ENCODE data around the gene CCDC187. TPM values are rescaled to one million over a fixed set of nuclear protein-coding genes. Genes with fewer than 3 reads are reported as not detected.
A peak's percentile ranks its signal among the peaks of the same experiment; 100 is the strongest.
"Not testable (repeated sequence)": the region's sequence is repeated elsewhere in the genome, so short reads cannot be mapped to it uniquely, and the experiment has no call there.

The CCDC187 gene
- polyA plus RNA-seq, 1 donor from 2014 or later, result 0.15 TPM

DNA sequence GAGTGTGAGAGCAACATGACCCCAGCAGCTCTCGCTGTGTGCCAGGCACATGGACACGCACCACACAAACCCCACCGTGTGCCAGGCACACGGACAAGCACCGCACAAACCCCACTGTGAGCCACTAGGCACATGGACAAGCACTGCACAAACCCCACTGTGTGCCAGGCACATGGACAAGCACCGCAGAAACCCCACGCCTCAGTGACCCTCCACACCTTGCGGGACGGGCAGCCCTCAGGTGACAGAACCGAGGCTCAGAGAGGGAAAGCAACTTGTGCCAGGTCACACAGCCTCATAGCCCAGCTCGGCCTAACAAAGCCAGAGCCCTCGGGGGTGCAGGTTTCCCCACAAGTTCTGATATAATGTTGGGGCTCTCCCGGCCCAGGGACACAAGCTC is 21.5 kb upstream of the CCDC187 start:
- Mint-ChIP-seq H3K27me3 (peaks cover 12% of the 10 kb centered on the region), H3K4me3 (no peak overlapping the region), H3K36me3 (no peaks in the 10 kb centered on the region), H3K9me3 (no peaks in the 10 kb centered on the region), H3K4me1 (peaks cover 0 to 5% (median 0%) of the 10 kb centered on the region in 3 donors), H3K27ac (no peak overlapping the region)

DNA sequence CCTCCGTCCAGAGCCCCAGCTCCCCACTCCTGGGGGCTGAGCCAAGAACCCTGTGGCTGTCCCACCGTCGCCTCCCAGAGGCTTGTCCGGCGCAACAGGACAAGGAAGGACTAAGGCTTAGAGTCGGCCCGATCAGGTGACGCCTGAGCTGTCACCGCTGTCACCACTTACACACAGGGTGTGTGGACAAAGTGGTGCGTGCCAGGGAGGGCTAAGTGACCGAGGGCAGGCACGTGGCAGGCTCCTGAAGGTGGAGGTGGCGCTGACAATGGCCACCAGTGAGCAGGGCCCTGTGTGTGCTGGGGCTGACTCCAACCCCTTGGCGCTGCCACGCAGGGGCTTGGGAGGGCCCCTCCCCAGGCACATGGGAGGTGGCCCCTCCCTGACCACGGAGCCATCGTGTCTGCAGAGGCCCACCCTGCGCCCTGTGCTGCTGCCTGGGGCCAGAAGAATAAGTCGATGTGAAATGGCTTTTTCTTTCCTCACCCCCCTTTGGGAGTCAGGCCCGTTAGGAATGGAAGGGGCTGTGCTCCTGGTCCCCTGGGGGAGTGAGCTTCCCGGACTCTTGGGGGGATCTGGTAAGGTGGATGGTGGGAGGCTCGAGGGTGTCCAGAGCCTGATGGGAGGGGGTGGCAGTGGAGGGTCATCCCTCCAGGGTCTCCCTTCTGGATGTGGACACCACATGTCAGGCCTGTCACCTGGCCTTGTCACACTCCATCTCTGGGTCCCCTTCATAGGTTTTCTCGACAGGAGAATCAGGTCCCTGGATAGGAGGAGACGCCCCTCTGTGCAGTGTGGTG is 20.8 kb upstream of the CCDC187 start:
- peaks cover 0 to 5% (median 0%) of the 10 kb centered on the region in 3 donors for H3K4me1 Mint-ChIP-seq
- peaks cover 12% of the 10 kb centered on the region for H3K27me3 Mint-ChIP-seq
- H3K4me3 Mint-ChIP-seq, result no peak overlapping the region
- no peaks in the 10 kb centered on the region for H3K9me3 Mint-ChIP-seq
- H3K36me3 Mint-ChIP-seq, result no peaks in the 10 kb centered on the region
- no peak overlapping the region for H3K27ac Mint-ChIP-seq

DNA sequence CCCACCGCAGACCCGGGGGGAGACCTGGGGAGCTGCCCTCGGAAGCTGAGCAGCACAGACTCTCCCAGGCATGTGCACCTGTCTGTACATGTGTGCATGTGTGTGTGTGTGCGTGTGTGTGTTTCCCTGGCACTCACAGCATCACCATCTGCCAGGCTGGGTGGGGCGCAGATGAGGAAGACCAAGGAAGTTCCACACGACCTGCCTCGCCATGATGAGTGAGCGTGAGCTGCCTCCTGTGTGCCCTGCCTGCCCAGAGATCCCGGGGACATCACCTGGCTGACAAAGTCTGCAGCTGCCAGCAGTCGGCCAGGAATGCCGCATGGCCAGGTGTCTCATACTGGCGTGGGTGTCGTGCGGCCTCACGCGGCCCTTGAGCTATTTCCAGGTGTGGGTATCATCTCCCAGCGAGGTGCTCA is 19.5 kb upstream of the CCDC187 start:
- Mint-ChIP-seq H3K4me1 (peaks cover 0 to 5% (median 0%) of the 10 kb centered on the region in 3 donors), H3K9me3 (no peaks in the 10 kb centered on the region), H3K27me3 (peaks cover 2% of the 10 kb centered on the region), H3K36me3 (no peaks in the 10 kb centered on the region), H3K27ac (no peak overlapping the region), H3K4me3 (no peak overlapping the region)

DNA sequence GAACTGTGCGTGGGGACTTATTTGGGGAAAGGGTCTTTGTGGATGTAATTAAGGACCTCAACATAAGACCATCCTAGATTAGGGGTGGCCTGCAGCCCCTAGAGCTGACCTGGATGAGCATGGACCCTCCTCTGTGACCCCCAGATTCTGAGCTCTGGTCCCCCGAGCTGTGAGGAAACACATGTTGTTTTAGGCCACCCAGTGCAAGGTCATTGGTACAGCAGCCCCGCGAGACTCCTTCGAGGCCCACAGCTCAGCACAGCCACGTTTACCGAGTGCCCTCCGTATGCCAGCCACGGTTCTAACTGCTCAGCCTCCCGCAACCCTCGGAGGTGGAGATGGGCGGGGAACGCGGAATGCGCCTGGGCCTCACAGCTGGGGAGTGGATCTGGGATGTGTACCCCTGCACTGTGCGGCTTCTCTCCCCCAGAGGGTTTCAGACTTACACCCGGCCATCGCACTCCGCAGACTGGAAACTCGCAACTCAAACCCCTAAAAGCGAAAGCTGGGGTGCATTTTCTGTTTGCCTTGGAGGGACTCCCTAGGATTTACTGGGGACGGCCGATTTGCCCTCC is 18.9 kb upstream of the CCDC187 start:
- Mint-ChIP-seq H3K36me3 (no peaks in the 10 kb centered on the region), H3K9me3 (no peaks in the 10 kb centered on the region), H3K27me3 (peaks cover 3% of the 10 kb centered on the region), H3K27ac (no peak overlapping the region), H3K4me3 (no peak overlapping the region), H3K4me1 (peaks cover 0 to 5% (median 2%) of the 10 kb centered on the region in 3 donors)

DNA sequence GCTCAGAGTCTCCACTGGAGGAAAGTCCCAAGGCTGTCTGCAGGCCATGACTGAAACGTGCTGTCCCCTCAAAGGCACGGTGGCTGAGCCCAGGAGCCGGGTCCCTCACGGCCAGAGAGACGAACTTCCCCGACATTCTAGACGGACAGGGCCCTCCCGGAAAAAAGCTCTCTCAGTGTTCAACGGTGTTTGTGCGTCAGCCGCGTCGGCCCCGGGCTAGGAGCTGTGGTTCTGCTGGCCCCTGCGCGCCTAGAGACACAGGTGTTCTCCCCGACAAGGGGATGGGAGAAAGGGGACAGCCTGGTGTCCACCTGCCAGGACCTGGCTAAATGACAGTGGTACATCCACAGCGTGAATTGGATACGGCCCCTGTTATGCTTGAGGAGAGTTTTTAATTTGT is 17.7 kb upstream of the CCDC187 start:
- H3K27me3 Mint-ChIP-seq, result peaks cover 11% of the 10 kb centered on the region
- no peaks in the 10 kb centered on the region for H3K9me3 Mint-ChIP-seq
- H3K4me1 Mint-ChIP-seq, result peaks cover 0 to 6% (median 5%) of the 10 kb centered on the region in 3 donors
- no peak overlapping the region for H3K4me3 Mint-ChIP-seq
- no peaks in the 10 kb centered on the region for H3K36me3 Mint-ChIP-seq
- no peak overlapping the region for H3K27ac Mint-ChIP-seq

DNA sequence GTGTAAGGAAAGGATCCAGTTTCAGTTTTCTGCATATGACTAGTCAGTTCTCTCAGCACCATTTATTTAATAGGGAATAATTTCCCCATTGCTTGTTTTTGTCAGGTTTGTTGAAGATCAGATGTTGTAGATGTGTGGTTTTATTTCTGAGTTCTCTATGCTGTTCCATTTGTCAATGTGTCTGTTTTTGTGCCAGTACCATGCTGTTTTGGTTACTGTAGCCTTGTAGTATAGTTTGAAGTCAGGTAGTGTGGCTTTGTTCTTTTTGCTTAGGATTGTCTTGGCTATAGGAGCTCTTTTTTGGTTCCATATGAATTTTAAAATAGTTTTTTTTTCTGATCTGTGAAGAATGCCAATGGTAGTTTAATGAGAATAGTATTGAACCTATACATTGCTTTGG is 17.1 kb upstream of the CCDC187 start:
- H3K27ac Mint-ChIP-seq, H3K9me3 Mint-ChIP-seq: not testable (repeated sequence)

DNA sequence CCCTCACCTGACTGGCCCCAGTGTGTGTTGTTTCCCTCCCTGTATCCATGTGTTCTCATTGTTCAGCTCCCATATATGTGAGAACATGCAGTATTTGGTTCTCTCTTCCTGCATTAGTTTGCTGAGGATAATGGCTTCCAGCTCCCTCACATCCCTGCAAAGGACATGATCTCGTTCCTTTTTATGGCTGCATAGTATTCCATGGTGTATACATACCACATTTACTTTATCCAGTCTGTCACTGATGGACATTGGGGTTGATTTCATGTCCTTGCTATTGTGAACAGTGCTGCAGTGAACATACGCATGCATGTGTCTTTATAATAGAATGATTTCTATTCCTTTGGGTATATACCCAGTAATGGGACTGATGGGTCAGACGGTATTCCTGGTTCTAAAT is 16.1 kb upstream of the CCDC187 start:
- not testable (repeated sequence) for H3K9me3 Mint-ChIP-seq, H3K4me1 Mint-ChIP-seq, H3K27ac Mint-ChIP-seq, H3K36me3 Mint-ChIP-seq, H3K4me3 Mint-ChIP-seq
- peaks cover 16% of the 10 kb centered on the region for H3K27me3 Mint-ChIP-seq

More for the DNA sequence above, 17.1 kb upstream of the CCDC187 start:
- H3K27me3 Mint-ChIP-seq, result peaks cover 16% of the 10 kb centered on the region
- not testable (repeated sequence) for H3K4me1 Mint-ChIP-seq, H3K36me3 Mint-ChIP-seq, H3K4me3 Mint-ChIP-seq

DNA sequence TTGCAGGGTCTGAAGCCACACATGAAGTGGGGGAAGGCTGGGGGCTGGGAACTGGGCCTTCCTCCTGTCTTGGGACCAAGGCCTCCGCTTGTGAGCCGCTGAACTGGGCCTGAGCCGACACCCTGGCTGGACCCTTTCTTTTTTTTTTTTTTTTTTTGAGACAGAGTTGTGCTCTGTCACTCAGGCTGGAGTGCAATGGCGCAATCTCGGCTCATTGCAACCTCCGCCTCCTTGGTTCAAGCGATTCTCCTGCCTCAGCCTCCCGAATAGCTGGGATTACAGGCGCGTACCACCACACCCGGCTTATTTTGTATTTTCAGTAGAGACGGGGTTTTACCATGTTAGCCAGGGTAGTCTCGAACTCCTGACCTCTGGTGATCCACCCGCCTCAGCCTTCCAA is 15.3 kb upstream of the CCDC187 start:
- H3K36me3 Mint-ChIP-seq, H3K27ac Mint-ChIP-seq, H3K9me3 Mint-ChIP-seq, H3K4me1 Mint-ChIP-seq: not testable (repeated sequence)
- Mint-ChIP-seq H3K27me3 (peaks cover 16% of the 10 kb centered on the region), H3K4me3 (peak overlapping the region in 1 of 4 donors; percentile 17)

DNA sequence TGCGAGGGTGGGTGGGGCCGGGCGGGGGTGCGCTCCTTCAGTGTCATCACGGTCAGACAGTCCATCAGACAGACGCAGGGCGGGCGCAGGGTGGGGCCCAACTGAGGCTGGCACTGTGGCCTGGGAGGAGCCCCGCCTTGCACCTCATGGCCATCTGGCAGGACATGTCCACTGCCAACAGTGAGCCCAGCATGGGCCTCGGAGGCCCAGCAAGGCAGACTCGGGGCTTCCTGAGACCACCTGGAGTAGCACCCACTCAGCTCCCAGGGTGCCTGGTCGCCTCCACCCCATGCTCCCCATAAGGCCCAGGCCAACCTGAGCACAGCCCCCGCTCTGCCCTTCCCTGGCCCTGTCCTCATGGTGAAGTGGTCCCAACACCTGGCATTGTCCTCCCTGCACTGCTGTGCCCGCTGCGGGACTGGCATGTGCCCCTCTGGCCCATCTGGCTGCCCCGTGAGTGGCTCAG is 14.9 kb upstream of the CCDC187 start:
- Mint-ChIP-seq H3K4me3 (peak overlapping the region in 1 of 4 donors; percentile 17), H3K27ac (no peak overlapping the region), H3K4me1 (peaks cover 1 to 6% (median 5%) of the 10 kb centered on the region in 3 donors), H3K36me3 (peaks cover 3% of the 10 kb centered on the region), H3K27me3 (peaks cover 16% of the 10 kb centered on the region), H3K9me3 (peaks cover 5 to 6% (median 6%) of the 10 kb centered on the region in 3 donors)

DNA sequence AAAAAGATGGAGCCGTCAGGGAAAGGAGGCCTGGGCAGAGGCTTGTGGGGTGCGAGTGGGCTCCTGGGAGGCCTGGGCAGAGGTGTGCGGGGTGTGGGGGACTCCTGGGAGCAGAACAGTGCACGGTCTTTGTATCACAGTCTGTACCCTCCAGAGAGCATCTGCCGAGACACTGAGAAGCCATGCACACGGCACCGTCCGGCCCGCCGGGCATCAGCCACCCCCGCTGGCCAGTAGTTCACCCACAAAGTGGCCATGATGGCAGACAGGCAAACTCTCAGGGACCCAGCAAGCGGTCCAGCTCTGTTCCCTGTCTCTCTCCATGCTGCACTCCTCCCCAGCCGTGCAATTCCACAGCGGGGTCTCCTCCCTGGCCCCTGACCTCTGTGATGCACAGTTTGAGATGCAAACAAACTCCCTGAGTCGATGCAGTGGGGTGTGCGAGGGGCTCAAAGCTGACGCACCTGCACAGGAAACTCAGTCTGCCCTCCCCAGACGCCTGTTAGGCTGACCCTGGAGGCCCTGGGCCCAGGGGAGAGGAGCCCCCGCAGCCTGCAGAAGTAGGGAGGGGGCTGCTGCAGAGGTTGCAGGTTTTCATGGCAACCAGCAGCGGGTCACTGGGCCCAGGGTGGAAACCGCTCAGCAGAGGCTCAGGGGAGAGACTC is 14.3 kb upstream of the CCDC187 start:
- H3K27ac Mint-ChIP-seq, result no peak overlapping the region

DNA sequence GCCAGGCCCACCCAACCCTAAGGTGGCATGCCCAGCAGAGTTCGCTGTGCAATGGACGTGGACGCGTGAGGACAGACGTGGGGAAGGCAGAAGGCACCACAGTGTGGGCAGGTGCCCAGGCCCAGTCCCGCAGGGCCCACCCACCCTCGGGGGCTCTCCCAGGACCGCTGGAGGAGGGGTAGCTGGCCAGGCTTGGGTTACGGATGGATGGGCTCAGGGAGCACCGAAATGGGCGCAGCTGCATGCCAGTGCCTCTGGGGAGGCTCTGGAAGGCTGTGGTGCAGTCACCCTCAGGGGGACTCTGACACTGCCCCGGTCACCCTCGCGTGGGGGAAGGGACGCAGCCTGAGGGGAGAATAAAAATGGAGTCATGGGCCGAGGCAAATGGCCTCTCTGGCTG is 13.8 kb upstream of the CCDC187 start:
- Mint-ChIP-seq H3K27ac (no peak overlapping the region), H3K9me3 (peaks cover 5 to 6% (median 6%) of the 10 kb centered on the region in 3 donors), H3K4me1 (peaks cover 1 to 6% (median 5%) of the 10 kb centered on the region in 3 donors), H3K27me3 (peaks cover 16% of the 10 kb centered on the region), H3K4me3 (peak overlapping the region in 1 of 4 donors; percentile 43), H3K36me3 (peaks cover 3% of the 10 kb centered on the region)

More for the DNA sequence above, 14.3 kb upstream of the CCDC187 start:
- peaks cover 3% of the 10 kb centered on the region for H3K36me3 Mint-ChIP-seq
- no peak overlapping the region for H3K4me3 Mint-ChIP-seq
- H3K9me3 Mint-ChIP-seq, result peaks cover 5 to 6% (median 6%) of the 10 kb centered on the region in 3 donors
- peaks cover 16% of the 10 kb centered on the region for H3K27me3 Mint-ChIP-seq
- H3K4me1 Mint-ChIP-seq, result peaks cover 1 to 6% (median 5%) of the 10 kb centered on the region in 3 donors

DNA sequence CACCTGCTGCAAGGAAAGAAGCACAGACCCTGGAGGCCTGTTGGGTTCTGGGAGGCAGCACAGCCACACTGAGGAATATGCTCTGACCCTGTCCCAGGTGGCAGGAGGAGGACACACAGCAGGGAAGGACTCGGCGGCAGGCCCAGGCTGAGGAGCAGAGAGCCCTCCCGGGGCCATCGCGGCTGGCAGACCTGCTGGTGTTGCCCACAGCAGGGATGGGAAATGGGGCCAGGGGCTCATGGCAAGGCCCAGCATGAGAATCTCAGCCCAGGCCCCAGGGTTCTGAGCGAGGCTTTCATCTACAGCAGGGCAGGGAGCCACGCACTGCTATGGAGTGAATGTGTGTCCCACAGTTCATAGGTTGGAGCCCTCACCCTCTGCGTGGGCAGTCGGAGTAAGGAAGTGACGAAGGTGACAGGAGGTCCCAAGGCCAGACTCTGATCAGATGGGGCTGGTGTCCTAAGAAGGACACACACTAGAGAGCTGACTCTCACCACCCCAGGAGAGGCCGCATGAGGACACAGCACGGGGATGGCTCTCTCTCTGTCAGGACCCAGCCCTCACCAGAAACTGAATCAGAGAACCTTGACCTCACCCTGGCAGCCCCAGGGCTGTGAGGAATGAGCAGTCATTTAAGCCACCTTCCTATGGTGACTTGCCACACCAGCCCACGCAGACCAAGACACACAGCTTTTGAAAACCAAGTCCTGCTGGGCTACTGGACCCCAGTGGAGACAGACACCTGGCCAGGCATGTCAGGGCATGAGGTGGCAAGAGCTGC is 13.2 kb upstream of the CCDC187 start:
- Mint-ChIP-seq H3K9me3 (peaks cover 5 to 6% (median 6%) of the 10 kb centered on the region in 3 donors), H3K4me1 (peaks cover 1 to 6% (median 5%) of the 10 kb centered on the region in 3 donors), H3K36me3 (peaks cover 3% of the 10 kb centered on the region), H3K4me3 (peak overlapping the region in 1 of 4 donors; percentile 43), H3K27me3 (peaks cover 16% of the 10 kb centered on the region), H3K27ac (no peak overlapping the region)

DNA sequence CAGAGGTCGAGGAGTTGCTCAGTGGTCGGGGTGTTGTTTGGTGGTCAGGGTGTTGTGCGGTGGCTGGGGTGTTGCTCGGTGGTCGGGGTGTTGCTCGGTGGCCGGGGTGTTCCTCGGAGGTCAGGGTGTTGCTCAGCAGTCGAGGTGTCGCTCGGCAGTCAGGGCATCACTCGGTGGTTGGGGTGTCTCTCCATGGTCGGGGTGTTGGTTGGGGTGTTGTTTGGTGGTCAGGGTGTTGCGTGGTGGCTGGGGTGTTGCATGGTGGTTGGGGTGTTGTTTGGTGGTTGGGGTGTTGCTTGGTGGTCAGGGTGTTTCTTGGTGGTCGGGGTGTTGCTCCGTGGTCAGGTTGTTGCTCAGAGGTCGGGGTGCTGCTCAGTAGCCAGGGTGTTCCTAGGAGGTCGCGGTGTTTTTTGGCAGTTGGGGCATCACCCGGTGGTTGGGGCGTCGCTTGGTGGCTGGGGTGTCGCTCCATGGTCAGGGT is 12.4 kb upstream of the CCDC187 start:
- Mint-ChIP-seq H3K27me3 (peaks cover 16% of the 10 kb centered on the region), H3K36me3 (peaks cover 3% of the 10 kb centered on the region), H3K27ac (peak overlapping the region in 1 of 3 donors; percentile 75), H3K4me3 (peak overlapping the region in 1 of 4 donors; percentile 74), H3K9me3 (peaks cover 5 to 6% (median 6%) of the 10 kb centered on the region in 3 donors), H3K4me1 (peaks cover 1 to 6% (median 5%) of the 10 kb centered on the region in 3 donors)

DNA sequence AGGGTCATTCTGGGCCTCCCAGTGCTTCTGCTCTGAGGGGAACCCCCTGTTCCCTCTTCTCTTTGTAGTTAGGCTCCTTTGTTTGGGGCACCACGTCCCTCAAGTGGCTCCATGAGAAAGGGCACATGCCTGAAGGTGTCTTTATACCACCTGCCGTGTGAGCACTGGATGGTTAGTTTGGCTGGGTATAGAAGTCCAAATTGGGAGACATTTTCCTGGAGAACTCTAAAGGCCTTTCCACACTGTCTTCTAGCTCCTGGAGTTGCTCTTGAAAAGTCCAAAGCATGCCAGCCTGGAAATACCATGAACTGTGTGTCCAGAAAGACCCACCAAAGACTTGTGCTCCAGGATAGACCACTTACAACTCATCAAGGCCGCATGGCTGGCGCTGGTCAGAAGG is 11.1 kb upstream of the CCDC187 start:
- no peak overlapping the region for H3K4me3 Mint-ChIP-seq
- H3K27me3 Mint-ChIP-seq, result peaks cover 16% of the 10 kb centered on the region
- peaks cover 5 to 6% (median 6%) of the 10 kb centered on the region in 3 donors for H3K9me3 Mint-ChIP-seq
- peaks cover 0 to 6% (median 1%) of the 10 kb centered on the region in 3 donors for H3K4me1 Mint-ChIP-seq
- H3K27ac Mint-ChIP-seq, result peak overlapping the region in 2 of 3 donors; percentile 16 to 41
- H3K36me3 Mint-ChIP-seq, result peaks cover 3% of the 10 kb centered on the region
